ENCODE measurements around the gene CCT6A. TPM values are rescaled to one million over a fixed set of nuclear protein-coding genes. Genes with fewer than 3 reads are reported as not detected.

Gene CCT6A
- total RNA-seq, 1 experiment from 2014 or later: 257 TPM

GRCh38 chr7:56007167-56007652 is 44.4 kb upstream of the CCT6A start:
- no peaks in the 10 kb centered on the region for H3K36me3 ChIP-seq (ENCODE audit: control insufficient read depth in 1 of 2, insufficient read depth in 2 of 2, low read length in 2 of 2)
- H3K9me3 ChIP-seq (ENCODE audit: control insufficient read depth in 1 of 2, insufficient read depth in 1 of 2, low read depth in 1 of 2, low read length in 2 of 2): no peaks in the 10 kb centered on the region
- no peak overlapping the region for H3K27ac ChIP-seq (ENCODE audit: low read depth, low read length)
- no peaks in the 10 kb centered on the region for H4K20me1 ChIP-seq (ENCODE audit: insufficient read depth)
- no TSS peak for BruUV-seq (replicated peaks)
- H2AFZ ChIP-seq (ENCODE audit: low read depth, low read length, poor library complexity, severe bottlenecking): no peak overlapping the region
- H3K9ac ChIP-seq (ENCODE audit: low read length): no peak overlapping the region
- ChIA-PET RAD21 (ENCODE audit: low non-redundant PET in 1 of 2, low total read pairs in 2 of 2, uncharacterized antibody in 2 of 2, unreplicated experiment in 2 of 2) (no interaction called here), POLR2A (no interaction called here), CTCF (interaction anchor here (0.6 to 4.4 kb wide), 2 partner anchors 58 to 67 kb away, joined by 3 to 20 read pairs; no protein-coding TSS in a partner anchor)
- H3K4me2 ChIP-seq (ENCODE audit: low read length): no peak overlapping the region
- TF ChIP-seq MAX (IDR thresholded peaks at IDR 0.05): no peak
- TF ChIP-seq SIN3A (IDR thresholded peaks at IDR 0.05; ENCODE audit: low read depth): no peak
- no peak for TF ChIP-seq ATF3 (IDR thresholded peaks at IDR 0.05)
- TF ChIP-seq RAD21 (IDR thresholded peaks at IDR 0.05; ENCODE audit: low read depth): no peak
- ATAC-seq (no peak), DNase-seq (ENCODE audit: low read depth, low spot score) (no peak)
- intact Hi-C loops (cut with micrococcal nuclease): loop anchor here (10.0 kb wide), 1 partner anchor 362 kb away; no protein-coding TSS in a partner anchor
- H3K79me2 ChIP-seq (ENCODE audit: insufficient read depth, low read length): no peaks in the 10 kb centered on the region
- H3K27me3 ChIP-seq (ENCODE audit: insufficient read depth, low read length): no peaks in the 10 kb centered on the region
- H3K4me3 ChIP-seq (replicated peaks in 1 of 2; ENCODE audit: low read depth in 1 of 2, low read length in 2 of 2): no peak overlapping the region
- no peaks in the 10 kb centered on the region for H3K4me1 ChIP-seq (ENCODE audit: control insufficient read depth in 1 of 2, insufficient read depth in 2 of 2, low read length in 2 of 2)
- no peaks in the 10 kb centered on the region for H3K9me2 ChIP-seq (ENCODE audit: insufficient read depth)

- intact Hi-C loops (cut with micrococcal nuclease): loop anchor here (10.0 kb wide), 1 partner anchor 363 kb away; no protein-coding TSS in a partner anchor
- TF ChIP-seq POLR2AphosphoS5 (IDR thresholded peaks at IDR 0.05; ENCODE audit: low read depth, low read length) (no peak), ZFX (IDR thresholded peaks at IDR 0.05) (no peak), SIN3A (IDR thresholded peaks at IDR 0.05; ENCODE audit: low read depth) (no peak), SP1 (IDR thresholded peaks at IDR 0.05; ENCODE audit: low read depth) (no peak), REST (IDR thresholded peaks at IDR 0.05; ENCODE audit: low read depth) (no peak), EZH2 (IDR thresholded peaks at IDR 0.05) (no peak), ATF3 (IDR thresholded peaks at IDR 0.05) (no peak), CEBPB (IDR thresholded peaks at IDR 0.05; ENCODE audit: low read depth) (no peak), CBX3 (IDR thresholded peaks at IDR 0.05; ENCODE audit: low read depth) (no peak), ZNF274 (IDR thresholded peaks at IDR 0.05; ENCODE audit: low read depth, low read length) (no peak), CTCF (IDR thresholded peaks at IDR 0.05 in 2 of 3, conservative IDR thresholded peaks at IDR 0.05 in 1 of 3; ENCODE audit: borderline replicate concordance in 1 of 3, insufficient read depth in 1 of 3, low read depth in 2 of 3, low read length in 2 of 3) (no peak), RAD21 (IDR thresholded peaks at IDR 0.05; ENCODE audit: low read depth) (no peak)
These were observed 43.7 kb upstream of the CCT6A start for GRCh38 chr7:56007891-56008290.

More at GRCh38 chr7:56007891-56008290, 43.7 kb upstream of the CCT6A start:
- no peak overlapping the region for H2AFZ ChIP-seq (ENCODE audit: low read depth, low read length, poor library complexity, severe bottlenecking)
- BruUV-seq (replicated peaks): TSS peak; percentile 7
- H3K4me2 ChIP-seq (ENCODE audit: low read length): no peak overlapping the region
- no peak overlapping the region for H3K27ac ChIP-seq (ENCODE audit: low read depth, low read length)
- H3K9me3 ChIP-seq (ENCODE audit: control insufficient read depth in 1 of 2, insufficient read depth in 1 of 2, low read depth in 1 of 2, low read length in 2 of 2): no peaks in the 10 kb centered on the region
- DNase-seq (ENCODE audit: low read depth, low spot score): no peak
- no peak overlapping the region for H3K9ac ChIP-seq (ENCODE audit: low read length)
- POLR2A ChIA-PET: no interaction called here
- CTCF ChIA-PET: interaction anchor here (1.4 kb wide), 1 partner anchor 67 kb away, joined by 3 read pairs; no protein-coding TSS in a partner anchor
- no peaks in the 10 kb centered on the region for H3K79me2 ChIP-seq (ENCODE audit: insufficient read depth, low read length)
- H3K27me3 ChIP-seq (ENCODE audit: insufficient read depth, low read length): no peaks in the 10 kb centered on the region
- H3K4me1 ChIP-seq (ENCODE audit: control insufficient read depth in 1 of 2, insufficient read depth in 2 of 2, low read length in 2 of 2): no peaks in the 10 kb centered on the region
- no peaks in the 10 kb centered on the region for H3K36me3 ChIP-seq (ENCODE audit: control insufficient read depth in 1 of 2, insufficient read depth in 2 of 2, low read length in 2 of 2)
- H3K4me3 ChIP-seq (replicated peaks in 1 of 2; ENCODE audit: low read depth in 1 of 2, low read length in 2 of 2): no peak overlapping the region
- RAD21 ChIA-PET (ENCODE audit: low non-redundant PET in 1 of 2, low total read pairs in 2 of 2, uncharacterized antibody in 2 of 2, unreplicated experiment in 2 of 2): no interaction called here
- no peak for ATAC-seq
- no peaks in the 10 kb centered on the region for H4K20me1 ChIP-seq (ENCODE audit: insufficient read depth)
- no peaks in the 10 kb centered on the region for H3K9me2 ChIP-seq (ENCODE audit: insufficient read depth)

Measured in HCT116 (cell line).